Stomach smooth muscle (tissue), 2 donors: ENCODE data around the gene KIF5A.

Source experiments
- H3K27ac ChIP-seq: one replicate; pipeline ENCODE4 v1.7.0; 2013; ENCODE audit warnings: mild to moderate bottlenecking, low read length, inconsistent platforms
- H3K27me3 ChIP-seq, 2 donors: one replicate each; pipeline ENCODE4 v1.7.0; 2013; ENCODE audit warnings: low read length in 2 of 2; ENCODE audit not compliant: insufficient read depth in 2 of 2, control insufficient read depth in 1 of 2
- H3K36me3 ChIP-seq, 2 donors: one replicate each; pipeline ENCODE4 v1.7.0; 2013; ENCODE audit warnings: low read length in 2 of 2; ENCODE audit not compliant: control insufficient read depth in 2 of 2, insufficient read depth in 2 of 2
- H3K4me1 ChIP-seq: one replicate; pipeline ENCODE4 v1.7.0; 2013; ENCODE audit warnings: low read length; ENCODE audit not compliant: control insufficient read depth, insufficient read depth
- H3K4me3 ChIP-seq, 2 donors: one replicate each; pipeline ENCODE4 v1.7.0; 2013; ENCODE audit warnings: low read length in 2 of 2
- H3K9ac ChIP-seq, 2 donors: one replicate each; pipeline ENCODE4 v1.7.0; 2013; ENCODE audit warnings: low read length in 2 of 2, mild to moderate bottlenecking in 1 of 2
- H3K9me3 ChIP-seq, 2 donors: one replicate each; pipeline ENCODE4 v1.7.0; 2013; ENCODE audit warnings: low read length in 2 of 2; ENCODE audit not compliant: control insufficient read depth in 2 of 2
- donor health status: healthy.
- donor health status: Pancreatic carcinoma.

The KIF5A gene

DNA sequence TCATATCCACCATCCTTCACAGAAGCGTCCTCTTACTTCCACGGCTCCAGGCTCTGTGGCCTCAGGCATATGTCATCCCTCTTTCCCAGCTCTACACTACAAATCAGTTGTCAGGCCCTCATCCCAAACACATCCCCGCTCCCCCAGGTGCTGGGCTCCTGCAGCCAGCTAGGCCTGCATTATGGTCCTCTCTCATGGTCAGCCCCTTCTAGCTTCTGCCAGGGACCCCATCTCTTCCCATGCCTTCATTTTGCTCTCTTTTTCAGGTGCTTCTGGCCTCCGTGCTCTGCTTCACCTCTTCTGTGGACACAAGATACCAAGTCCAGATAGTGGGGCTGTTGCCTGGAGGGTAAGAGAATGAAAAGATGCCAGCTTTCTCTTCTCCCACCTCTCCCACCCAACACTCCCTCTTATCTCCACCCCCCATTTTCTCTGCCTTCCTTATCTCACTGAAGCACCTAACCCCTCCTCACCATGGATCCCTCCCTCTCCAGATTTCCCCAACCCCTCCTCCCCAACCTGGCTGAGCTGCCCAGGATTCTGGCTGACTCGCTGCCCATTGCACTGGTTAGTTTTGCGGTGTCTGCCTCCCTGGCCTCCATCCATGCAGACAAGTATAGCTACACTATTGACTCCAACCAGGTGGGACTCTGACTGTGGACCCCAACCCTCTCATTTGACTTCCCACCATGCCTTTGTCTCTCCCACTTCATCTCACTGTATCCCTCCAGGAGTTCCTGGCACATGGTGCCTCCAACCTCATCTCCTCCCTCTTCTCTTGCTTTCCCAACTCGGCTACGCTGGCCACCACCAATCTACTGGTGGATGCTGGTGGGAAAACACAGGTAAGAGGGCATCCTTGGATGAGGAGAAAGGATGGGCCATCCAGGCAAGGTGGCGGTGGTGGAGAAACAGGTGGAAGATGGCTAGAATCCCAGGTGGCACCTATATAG is 72.7 kb downstream of the KIF5A start:
- Histone ChIP-seq H3K36me3 (peaks cover 7 to 12% of the 10 kb centered on the region in 2 donors), H3K9ac (no peak overlapping the region), H3K27me3 (peaks cover 12 to 18% of the 10 kb centered on the region in 2 donors), H3K4me3 (no peak overlapping the region), H3K27ac (no peak overlapping the region), H3K9me3 (no peaks in the 10 kb centered on the region), H3K4me1 (peaks cover 10% of the 10 kb centered on the region)

DNA sequence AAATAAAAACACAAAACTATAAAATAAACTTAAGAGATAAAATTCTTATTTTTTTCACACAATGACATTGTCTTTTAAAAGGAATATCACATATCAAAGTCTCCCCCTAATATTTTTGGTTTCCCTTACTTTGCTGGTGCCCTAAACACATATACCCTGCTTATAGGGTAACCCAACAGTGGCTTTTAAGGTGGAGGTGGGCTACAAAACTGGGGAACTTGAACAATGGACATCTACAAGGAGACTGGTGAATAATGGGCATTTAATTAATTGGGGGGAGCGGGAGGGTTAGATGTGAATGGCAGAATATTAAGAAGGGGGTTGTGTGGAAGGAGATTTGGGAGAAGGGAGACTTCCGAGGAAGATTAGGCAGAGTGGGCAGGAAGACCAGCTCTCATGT is 73.5 kb downstream of the KIF5A start:
- Histone ChIP-seq H3K36me3 (peaks cover 6 to 8% of the 10 kb centered on the region in 2 donors), H3K9me3 (no peaks in the 10 kb centered on the region), H3K27ac (no peak overlapping the region), H3K4me1 (peaks cover 13% of the 10 kb centered on the region), H3K9ac (no peak overlapping the region), H3K4me3 (no peak overlapping the region), H3K27me3 (peaks cover 18 to 22% of the 10 kb centered on the region in 2 donors)

DNA sequence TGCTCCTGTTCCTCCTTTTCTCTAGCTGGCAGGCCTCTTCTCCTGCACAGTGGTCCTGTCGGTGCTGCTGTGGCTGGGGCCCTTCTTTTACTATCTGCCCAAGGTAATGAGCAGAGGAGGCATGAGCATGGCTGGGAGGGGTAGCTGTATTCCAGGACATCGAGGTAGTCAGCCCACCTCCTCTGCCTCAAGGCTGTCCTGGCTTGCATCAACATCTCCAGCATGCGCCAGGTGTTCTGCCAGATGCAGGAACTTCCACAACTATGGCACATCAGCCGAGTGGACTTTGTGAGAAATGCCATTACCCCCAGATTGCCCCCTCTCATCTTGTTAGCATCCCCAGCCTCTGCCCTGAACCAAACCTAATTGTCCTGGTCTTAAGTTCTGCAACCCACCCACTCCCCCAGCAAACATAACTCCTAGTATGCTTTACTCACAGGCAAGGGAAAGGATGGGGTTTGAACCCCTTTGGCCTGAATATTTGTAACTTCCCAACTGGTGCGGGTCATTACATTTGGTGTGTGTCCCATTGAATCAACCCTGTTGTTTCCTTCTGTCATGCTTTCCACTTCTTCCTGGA is 74.1 kb downstream of the KIF5A start:
- H3K27ac ChIP-seq, result no peak overlapping the region
- H3K4me1 ChIP-seq, result peaks cover 13% of the 10 kb centered on the region
- peaks cover 22% of the 10 kb centered on the region in 2 donors for H3K27me3 ChIP-seq
- no peaks in the 10 kb centered on the region for H3K9me3 ChIP-seq
- no peak overlapping the region for H3K4me3 ChIP-seq
- H3K9ac ChIP-seq, result no peak overlapping the region
- H3K36me3 ChIP-seq, result peaks cover 6 to 8% of the 10 kb centered on the region in 2 donors

GRCh38 chr12:57624441-57625220 is 74.8 kb downstream of the KIF5A start:
- no peak overlapping the region for H3K4me3 ChIP-seq
- H3K4me1 ChIP-seq, result peaks cover 13% of the 10 kb centered on the region
- H3K9ac ChIP-seq, result no peak overlapping the region
- H3K9me3 ChIP-seq, result no peaks in the 10 kb centered on the region
- H3K27ac ChIP-seq, result no peak overlapping the region
- peaks cover 6 to 8% of the 10 kb centered on the region in 2 donors for H3K36me3 ChIP-seq
- H3K27me3 ChIP-seq, result peaks cover 22 to 25% of the 10 kb centered on the region in 2 donors

- Histone ChIP-seq H3K27me3 (peaks cover 22 to 26% of the 10 kb centered on the region in 2 donors), H3K27ac (no peak overlapping the region)
Observed at GRCh38 chr12:57625261-57626032, 75.6 kb downstream of the KIF5A start.

DNA sequence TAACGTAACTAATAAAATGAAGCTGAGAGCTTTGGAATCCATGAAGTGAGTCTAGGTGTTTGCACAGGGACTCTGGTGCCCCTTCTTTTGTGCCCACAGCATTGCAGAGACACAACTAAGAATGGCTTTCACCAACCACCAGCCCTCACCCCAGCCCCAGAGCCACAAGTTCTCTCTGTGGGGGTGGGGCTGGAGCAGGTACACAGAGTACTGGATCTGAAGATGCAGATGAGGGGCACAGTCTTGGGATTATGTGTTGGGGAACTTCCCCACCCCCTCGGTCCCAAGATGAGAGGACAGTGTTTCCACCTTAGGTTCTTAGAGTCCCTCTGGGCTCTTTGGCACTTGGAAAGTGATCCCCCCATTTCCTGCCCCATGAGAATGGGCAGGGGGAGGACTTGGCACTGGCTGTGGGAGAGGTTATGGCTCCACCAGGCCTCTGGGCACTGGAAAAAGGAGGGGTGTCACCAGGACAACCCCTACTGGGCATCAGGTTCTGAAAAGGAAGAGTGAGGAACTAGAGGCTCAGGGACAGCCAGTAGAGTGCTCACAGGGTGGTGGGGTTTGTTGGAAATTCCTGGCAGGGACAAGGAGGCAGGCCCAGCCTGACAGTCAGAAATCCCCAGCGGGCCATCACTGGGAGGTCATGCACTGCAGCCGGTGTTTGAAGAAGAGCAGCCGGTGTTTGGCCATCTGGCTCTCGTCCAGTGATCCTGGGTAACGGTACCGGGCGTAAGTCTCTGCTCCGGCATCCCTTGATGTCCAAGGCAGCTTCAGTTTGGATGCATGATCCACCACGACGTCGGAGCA is 76.5 kb downstream of the KIF5A start:
- no peaks in the 10 kb centered on the region for H3K9me3 ChIP-seq
- H3K27ac ChIP-seq, result no peak overlapping the region
- peaks cover 11% of the 10 kb centered on the region for H3K4me1 ChIP-seq
- H3K36me3 ChIP-seq, result peaks cover 6 to 8% of the 10 kb centered on the region in 2 donors
- H3K9ac ChIP-seq, result no peak overlapping the region
- H3K27me3 ChIP-seq, result peaks cover 30 to 31% of the 10 kb centered on the region in 2 donors
- H3K4me3 ChIP-seq, result no peak overlapping the region

More at GRCh38 chr12:57625261-57626032, 75.6 kb downstream of the KIF5A start:
- no peak overlapping the region for H3K9ac ChIP-seq
- no peaks in the 10 kb centered on the region for H3K9me3 ChIP-seq
- no peak overlapping the region for H3K4me3 ChIP-seq
- peaks cover 15% of the 10 kb centered on the region for H3K4me1 ChIP-seq
- peaks cover 6 to 8% of the 10 kb centered on the region in 2 donors for H3K36me3 ChIP-seq

DNA sequence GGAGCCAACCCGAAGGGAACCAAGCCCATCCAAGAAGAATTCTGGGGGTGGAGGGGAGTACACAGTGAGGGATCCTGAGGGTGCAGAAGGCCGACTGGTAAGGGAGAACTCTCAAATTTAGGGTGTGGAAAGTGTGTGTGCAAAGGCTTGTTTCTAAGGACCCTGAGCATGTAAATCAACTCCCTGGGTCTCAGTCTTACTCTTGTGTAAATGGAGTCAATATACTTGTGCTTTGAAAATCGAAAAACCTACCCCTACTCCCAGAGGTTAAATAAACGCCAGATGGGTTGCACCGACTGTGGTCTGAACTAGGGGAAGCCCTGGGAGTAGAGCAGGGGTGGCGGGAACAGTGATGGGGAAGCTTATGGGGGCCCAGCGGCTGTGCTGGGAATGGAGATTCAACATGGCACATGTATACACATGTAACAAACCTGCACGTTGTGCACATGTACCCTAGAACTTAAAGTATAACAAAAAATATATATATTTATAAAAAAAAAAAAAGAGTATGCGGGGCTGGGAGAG is 77.1 kb downstream of the KIF5A start:
- H3K4me1 ChIP-seq, result peaks cover 11% of the 10 kb centered on the region
- H3K27ac ChIP-seq, result no peak overlapping the region
- peaks cover 6 to 8% of the 10 kb centered on the region in 2 donors for H3K36me3 ChIP-seq
- H3K27me3 ChIP-seq, result peaks cover 35 to 38% of the 10 kb centered on the region in 2 donors
- no peak overlapping the region for H3K4me3 ChIP-seq
- no peak overlapping the region for H3K9ac ChIP-seq
- H3K9me3 ChIP-seq, result no peaks in the 10 kb centered on the region

GRCh38 chr12:57627501-57628279 is 77.8 kb downstream of the KIF5A start:
- Histone ChIP-seq H3K4me3 (no peak overlapping the region), H3K36me3 (peaks cover 6 to 8% of the 10 kb centered on the region in 2 donors), H3K27ac (no peak overlapping the region), H3K9me3 (no peaks in the 10 kb centered on the region), H3K9ac (no peak overlapping the region), H3K27me3 (peaks cover 35 to 42% of the 10 kb centered on the region in 2 donors), H3K4me1 (peaks cover 16% of the 10 kb centered on the region)
